Measurements from ENCODE around the gene MORN1.
"Not testable (repeated sequence)": the region's sequence is repeated elsewhere in the genome, so short reads cannot be mapped to it uniquely, and the experiment has no call there.

Gene MORN1

DNA sequence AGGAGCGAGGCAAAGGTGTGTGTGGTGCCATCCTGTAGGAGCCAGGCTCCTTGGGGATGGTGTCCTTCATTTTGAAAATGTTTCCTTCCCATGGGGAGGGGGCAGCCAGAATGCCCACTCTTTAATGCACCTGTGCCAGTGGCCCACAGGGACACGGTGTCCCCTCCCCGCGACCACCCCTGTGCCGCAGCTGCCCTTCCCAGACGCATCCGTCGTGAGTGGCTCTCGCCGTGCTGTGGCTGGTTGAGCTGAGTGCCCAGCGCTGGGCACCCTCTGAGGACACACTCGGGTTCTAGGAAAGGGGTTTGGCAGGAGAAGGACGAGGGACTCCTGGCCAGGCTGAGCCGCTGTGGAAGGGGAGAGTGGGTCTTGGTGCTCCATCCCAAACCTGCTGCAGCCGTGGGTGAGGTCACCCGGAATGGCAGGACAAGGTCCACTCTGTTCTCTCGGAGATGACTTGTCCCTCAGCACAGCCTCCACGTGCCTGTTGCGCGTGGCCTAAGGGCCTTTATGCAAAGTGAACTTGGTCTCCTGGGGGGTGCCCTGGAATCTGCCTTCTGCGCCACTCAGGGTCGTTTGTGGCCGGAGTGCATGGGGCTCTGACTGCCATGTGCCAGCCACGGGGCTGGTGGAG lies 88.9 kb downstream of the MORN1 start:
- DNase-seq: no peak

DNA sequence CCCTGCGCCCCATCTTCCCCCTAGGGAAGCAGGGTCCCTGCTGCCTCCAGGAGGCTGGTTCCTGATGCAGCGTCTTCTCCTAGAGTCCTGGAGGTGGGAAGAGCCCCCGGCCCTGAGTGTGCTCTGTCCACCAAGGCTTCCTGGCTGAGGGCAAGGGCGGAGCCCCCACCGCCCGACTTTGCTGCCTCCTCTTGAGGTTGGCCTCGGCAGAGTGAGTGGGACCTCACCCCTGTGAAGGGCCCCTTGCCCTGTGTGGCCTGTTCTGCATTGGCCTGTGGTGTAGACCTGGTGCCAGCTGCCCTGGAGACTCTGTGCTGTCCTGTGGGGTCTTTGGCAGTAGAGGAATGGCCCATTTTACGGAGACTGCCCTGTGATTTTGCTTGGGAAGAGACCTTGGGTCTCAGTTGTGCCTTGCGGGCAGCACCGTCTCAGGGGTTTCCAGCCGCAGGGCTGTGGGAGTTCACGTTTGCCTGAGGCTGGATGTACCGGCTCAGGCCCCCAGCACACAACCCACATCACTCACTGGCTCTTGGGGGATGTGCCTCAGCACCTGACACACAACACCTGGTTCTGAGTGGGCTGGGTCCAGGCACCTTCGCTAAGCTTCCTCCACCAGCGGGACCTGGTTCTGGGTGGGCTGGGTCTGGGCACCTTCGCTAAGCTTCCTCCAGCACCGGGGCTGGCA lies 89.6 kb downstream of the MORN1 start:
- peak; percentile 41 for DNase-seq

DNA sequence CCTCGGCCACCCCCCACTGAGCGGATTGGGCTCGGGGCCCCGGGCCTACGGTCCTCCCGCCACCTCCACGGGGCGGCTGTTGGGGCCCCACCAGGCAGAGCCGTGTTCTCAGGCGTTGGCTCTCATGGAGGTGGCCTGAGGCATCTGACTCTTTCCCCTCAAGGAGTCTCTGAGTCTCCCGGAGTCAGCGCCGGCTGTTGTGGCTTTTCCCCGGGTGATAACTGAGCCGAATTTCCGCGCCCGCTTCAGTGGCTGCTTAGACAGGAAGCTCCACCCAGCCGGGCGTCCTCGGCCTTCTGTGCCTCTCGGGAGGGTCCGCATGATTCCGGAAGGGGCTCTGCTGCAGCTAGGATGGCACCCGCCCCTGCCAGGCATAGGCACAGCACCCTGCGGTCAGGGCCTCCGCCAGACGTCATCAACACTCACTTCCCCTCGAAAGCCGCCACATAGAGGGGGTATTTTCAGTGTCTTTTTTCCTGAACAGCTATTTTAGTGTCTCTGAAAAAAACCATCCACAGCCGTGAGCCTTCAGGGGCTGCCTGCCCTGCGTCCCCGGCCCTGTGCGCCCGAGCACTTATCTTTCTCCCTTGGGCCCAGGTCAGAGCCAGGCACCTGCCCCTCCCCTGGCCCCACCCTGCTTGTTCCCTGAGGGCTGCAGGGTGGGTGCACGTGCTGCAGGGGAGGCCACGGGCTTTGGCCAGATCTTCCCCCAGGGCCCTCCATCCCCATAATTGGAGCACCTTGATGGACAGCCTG lies 90.3 kb downstream of the MORN1 start:
- DNase-seq: peak; percentile 91

DNA sequence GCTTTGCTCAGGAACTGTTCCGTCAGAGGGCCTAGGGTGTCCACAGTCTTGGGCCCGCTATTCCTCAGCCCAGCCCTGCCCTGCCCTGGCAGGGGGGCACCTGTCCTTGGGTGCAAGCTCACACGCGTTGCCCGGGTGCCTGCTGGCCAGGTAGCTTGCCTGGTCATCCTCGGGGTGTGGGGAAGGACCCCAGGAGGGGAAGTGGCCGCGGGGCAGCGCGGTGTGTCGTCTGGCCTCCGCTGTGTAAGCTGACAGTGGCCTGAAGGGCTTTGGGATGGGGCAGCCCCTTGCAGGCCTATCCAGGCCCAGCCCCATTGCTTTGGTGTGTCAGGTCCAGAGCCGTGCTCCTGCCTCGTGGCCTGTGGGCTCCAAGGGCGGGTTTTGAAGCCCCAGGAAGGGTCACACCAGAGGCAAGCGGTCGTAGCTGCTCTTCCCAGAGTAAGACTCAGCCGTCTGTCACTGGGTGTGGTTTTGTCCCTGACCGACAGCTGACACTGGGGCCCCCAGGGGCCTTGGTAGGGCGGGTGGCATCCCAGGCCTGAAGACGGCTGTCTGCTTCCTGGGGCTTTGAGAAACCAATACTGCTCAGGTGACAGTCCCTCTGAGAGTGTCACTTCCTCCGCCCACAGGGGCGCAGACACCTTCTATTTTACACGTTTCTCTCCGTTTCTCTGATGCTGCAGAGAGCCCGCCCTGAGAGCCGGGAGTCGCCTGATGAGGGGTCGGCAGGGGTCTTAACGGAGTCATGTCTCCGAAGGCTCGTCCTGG lies 91.2 kb downstream of the MORN1 start:
- peak; percentile 89 for DNase-seq

DNA sequence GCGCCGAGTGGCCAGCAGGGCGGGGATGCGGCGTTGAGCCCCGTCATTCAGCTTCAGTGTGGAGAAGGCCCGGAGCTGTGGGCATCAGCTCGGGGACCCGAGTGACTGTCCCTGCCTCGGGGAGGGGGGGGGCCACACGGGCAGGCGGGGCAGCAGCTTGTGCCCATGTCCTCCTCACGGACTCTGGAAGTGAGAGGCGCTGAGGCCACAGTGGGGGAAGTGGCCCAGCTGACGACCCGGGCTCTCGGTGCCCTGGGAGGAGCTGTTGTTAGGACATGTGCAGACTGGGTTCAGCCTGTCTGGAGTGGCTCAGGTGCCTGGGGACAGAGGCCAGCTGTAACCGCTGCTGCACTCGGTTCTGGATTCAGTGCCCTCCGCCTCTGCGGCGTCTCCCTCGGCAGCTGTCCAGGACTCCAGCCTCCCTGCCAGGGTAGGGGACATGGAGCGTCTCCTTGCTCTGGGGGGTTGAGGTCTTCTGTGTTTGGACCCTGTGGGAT lies 92.2 kb downstream of the MORN1 start:
- no peak for DNase-seq

DNA sequence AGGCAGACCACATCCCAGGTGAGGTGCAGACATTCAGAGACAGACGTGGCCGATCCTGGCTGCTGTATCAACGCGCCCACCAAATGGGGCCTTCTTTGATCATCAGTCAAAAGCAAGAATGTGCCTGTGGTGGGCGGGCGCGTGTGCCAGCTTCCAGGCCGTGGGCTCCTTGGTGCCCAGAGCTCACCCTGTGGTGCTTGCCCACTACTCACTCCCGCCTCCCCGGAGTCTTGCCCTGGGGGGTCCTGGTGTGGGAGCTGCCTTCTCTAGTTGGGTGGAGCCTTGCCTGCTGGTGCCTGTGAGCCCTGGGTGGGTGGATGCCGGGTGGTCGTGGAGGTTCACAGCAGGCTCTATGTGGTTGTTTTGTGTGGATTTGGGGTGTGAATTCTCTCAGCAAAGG lies 92.7 kb downstream of the MORN1 start:
- no peak for DNase-seq

DNA sequence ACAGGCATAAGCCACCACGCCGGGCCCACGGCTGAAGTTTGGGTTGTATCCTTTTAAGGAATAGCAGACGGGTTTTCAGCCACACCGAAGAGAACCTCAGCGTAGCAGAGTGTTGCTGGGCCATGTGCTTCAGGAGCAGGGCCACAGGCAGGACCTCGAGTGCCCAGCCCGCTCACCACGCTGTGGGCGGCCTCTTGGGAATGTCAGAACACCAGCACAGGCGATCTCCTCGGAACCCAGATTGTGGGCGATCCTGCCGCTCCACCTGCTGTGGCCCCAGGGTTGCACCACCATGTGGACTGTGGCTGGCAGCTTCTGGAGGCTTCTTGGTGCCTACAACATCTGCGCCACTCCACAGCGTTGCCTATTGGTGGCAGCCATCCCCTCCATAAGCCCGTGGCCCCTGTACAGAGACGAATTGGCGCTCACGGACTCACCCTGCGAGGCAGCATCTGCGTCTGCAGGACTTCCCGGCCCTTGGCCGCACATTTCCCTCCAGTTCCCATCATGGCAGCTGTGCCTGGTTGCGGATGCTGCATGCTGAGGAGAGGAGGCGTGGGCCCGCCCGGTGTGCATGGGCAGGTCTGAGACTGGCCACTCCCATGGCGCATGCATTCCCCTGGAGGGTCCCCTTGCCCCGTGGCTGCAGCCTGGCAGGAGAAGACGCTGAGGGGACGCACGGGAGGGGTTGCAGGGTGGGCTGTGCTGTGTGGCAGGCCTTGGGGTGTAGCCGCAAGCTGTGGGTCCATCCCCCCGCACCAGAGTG lies 93.9 kb downstream of the MORN1 start:
- DNase-seq: no peak

DNA sequence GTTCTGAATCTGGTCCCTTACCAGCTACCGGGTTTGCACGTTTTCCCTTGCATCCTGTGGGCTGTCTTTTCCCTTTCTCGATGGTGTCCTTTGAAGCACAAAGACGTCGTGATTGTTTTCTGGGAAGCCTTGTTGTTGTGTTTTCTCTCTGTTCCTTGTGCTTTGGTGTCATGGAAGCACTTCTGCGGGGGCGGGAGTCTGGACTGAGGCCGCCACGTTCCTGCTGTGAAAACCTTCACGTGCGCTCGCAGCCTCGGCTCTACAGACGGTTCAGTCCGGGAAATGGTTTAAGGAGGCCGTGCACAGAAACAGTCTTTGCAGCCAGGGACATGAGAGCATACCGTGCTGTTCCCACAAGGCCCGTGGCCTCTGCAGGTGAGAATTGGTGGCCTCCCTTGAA lies 94.7 kb downstream of the MORN1 start:
- DNase-seq: no peak

DNA sequence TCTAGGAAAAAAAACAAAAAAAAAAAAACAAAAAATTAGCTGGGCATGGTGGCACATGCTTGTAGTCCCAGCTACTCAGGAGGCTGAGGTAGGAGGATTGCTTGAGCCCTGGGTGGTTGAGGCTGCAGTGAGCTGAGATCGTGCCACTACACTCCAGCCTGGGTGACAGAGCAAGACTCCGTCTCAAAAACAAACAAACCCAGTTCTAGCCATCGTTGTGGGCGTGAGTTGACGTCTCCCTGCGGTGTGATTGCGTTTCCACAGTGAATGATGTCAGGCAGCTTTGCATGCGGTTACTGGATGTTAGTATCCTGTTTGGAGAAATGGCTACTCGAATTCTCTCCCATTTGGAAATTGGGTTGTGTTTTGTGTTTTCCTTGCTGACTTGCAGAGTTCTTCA lies 95.1 kb downstream of the MORN1 start:
- not testable (repeated sequence) for DNase-seq

DNA sequence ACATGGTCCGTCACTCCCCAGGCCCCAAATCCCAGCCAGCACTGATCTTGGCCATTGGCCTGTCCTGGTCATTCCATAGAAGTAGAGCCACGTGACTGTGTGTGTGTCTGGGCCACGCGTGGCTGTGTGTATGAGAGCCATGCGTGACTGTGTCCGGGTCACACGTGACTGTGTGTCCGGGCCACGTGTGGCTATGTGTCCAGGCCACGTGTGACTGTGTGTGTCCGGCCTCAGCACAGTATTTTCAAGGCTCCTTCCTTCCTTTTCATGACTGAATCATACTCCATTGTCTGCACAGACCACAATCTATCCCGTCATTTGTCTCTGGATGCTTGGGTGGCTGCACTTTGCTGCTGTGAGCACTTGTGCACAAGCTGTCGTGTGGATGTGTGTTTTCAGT lies 95.8 kb downstream of the MORN1 start:
- no peak for DNase-seq

DNA sequence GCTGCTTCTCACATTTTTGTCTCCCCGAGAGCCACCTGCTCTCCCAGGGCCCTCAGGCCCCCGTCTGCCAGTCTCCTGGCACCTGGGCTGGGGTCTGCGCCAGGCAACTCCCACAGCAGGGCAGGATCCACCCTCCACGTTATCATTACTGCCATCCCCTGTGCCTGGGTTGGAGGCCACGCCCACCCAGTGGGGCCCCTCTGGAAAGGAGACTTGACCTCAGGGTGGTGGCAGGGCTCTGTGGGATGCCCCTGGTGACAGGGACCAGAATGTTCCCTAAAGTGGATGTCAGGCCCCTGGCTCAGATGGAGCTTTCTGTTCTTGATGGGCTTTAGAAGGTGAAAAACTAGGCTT lies 96.7 kb downstream of the MORN1 start:
- DNase-seq: no peak

DNA sequence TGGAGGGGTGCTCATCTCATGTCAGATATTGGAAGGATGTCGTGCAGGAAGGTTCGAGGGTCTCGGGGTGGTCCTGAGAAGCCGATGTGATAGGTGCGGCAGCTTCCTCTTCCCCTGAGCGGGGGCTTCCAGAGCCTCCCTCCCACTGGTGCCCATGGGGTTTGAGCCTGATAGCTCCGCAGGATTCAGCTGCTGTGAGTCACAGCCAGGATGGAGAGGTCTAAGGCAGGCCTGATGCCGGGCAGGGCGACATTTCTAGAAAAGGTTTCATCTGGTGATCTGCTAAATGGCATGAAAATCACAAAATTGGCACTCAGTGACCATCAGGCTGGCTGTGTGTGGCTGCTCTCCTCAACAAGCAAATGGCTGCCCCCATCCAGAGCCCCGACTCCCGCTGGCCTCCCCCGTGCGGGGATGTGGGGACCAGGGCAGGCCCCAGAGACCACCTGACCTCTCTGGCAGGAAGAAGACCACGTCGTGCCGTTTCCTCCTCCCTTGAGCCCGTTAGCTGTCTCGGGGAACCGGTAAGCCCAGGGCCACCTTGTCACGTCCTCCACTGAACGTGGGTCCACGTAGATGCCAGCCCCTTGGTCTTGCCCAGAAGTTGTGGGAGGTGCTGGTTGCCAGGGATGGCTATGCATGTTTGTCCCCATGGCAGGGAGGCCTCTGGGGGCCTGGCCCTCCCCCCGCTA lies 97.2 kb downstream of the MORN1 start:
- DNase-seq: no peak

DNA sequence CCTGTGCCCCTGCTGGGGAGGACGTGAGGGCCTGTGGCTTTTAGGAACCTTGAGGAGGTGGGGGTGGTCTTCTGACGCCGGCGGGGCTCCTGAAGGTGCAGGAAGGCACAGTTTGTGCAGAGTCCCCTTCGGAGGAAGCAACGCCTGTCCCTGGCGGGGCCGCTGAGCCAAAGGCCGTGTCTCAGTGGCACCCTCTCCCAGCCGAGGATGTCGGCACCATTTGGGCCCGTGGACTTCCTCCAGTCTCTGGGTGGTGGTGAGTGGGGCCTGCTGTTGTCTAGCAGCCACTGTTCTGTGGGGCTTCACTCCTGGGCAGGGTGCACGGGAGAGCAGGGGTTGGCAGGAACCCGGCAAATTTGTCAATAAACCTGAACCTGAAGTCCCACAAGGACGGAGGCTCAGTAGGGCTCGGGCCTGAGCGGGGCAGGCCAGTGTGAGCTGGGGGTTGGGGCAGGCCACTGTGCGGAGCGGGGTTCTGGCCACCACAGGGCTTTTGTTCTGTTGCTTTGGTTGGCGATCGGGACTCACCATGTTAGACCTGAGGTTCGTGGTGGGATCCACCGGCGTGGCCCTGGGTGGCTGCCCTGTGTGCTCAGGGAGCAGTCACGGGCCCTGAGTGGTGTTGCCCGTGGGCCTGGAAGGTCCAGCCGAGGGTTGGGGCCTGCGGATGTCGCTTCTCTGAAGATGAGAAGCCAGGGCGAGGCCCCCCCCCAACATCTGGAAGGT lies 98.5 kb downstream of the MORN1 start:
- DNase-seq: no peak

DNA sequence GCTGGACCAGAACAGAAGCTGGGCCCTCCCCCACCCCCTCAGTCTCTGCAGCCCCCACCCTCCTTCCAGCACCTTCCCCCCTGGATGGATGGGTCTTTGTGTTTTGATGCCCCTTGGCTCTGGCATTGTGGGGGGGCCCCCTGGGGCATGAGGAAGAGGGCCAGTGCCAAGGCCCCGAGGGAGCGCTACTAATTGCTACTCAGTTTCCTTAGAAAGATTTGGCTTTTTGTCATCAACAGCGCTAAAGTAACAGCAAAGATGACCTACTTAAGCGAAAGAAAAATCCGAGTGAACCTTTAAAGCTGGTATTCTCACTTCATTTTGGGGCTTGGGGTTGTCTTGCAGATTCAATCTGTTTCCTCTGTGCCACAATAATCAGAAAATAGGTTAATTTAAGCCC lies 99.8 kb downstream of the MORN1 start:
- DNase-seq: no peak

DNA sequence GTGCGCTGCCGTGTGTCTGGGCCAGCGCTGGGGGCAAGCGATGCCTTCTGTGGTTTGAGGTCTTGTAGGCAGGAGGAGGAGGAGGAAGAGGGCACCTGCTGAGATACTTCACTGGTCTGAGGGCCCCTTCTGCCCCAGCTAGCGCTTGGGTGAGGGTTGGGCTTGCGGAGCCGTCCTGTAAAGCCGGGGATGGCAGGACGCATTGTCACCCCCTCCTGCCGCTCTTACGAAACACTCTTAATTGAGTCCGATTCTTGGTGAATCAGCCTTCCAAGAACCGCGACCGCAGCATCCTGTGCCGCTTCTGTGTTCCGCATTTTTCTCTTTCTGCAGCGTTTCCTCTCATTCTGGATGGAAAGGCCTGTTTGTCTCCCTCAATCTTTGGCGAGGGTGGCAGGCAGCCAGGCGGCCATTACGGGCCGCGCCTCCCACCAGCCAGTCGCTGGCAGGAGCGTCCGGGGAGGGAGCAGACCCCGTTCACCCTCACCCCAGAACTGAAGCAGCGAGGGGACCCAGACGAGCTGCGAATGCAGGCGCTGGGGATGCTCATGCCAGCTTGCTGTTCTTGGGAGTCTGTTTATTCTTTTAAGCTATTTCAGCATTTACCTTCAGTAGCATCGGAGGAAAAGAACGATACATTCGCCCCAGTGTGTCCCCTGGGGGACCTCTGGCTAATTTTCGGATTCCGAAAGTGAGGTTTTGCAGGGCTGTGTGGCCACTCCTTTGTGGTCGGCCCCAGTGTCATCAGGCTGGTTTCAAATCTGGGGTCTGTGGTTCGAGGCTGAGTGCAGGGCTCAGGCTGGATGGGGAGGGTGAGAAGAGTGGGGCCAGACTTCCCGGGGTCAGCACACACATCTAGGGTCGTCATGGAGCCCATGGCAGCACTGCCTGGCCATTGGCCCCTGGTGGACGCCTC lies 100.5 kb downstream of the MORN1 start:
- DNase-seq: peak; percentile 90

DNA sequence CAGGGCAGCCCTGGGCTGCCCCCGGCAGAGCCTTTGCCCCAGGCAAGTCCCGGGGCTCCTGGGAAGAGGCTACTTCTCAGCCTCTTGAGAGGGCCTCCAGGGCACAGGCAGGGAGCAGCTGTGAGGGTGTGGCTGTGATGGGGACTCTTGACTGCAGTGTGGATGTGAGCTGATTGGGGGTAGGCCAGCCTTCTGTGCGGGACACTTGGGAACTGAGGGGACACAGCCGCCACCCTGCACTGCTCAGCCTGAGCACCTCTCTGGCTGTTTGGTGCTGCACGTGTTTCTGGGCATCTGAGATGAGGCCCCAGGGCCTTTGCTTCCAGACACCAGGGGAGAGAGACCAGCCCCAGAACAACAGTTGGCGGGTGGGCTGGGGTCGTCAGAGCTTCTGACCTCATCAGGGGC lies 101.2 kb downstream of the MORN1 start:
- peak; percentile 55 for DNase-seq

DNA sequence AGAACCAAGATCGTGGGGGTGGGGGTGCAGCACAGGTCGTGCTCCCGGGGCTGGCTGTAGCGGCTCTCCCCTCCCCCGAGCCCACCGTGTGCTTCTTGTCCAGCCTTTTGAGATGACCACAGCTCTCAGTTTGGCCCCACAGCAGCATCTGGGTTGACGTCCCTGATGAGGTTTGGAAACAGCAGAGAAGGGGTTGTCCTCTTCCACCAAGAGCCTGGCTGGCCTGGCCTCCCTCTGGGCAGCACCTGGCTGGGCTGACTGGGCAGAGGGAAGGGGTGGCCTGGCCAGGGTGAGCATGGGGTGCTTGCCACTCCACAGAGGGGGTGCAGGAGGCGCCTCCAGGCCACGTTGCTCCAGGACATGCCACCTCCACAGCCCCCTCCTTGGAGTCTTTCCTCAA lies 101.7 kb downstream of the MORN1 start:
- DNase-seq: no peak

DNA sequence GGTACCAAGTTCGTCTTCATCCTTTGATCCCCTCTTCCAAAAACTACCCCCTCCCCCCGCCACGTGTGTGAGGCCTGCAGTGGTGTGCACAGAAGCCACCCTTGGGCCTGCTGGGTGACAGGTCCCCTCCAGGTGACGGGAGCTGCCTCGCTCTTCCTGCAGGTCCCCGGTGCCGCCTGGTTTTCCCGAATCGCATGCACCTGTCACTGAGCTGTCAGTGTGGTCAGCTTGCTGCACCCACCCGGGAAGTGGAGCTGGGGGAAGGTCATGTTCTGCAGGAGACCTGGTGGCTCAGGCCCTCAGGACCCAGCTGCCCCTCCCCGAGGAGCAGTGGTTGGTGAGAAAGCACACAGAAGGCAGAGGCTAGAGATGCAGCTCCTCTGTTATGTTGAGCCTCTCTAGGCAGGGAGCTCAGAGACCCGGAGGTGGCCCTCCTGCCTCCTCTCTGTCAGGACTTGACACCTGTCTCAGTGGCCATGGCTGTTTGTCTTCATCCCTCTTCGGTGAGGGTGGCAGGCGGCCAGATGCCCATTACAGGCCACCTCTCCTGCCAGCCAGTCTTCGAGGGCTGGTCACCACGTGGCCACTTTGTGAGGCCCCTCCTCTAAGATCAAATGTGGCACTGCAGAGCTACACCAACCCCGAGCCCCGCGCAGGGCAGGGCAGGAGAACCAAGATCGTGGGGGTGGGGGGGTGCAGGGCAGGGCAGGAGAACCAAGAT lies 102.4 kb downstream of the MORN1 start:
- DNase-seq: no peak

DNA sequence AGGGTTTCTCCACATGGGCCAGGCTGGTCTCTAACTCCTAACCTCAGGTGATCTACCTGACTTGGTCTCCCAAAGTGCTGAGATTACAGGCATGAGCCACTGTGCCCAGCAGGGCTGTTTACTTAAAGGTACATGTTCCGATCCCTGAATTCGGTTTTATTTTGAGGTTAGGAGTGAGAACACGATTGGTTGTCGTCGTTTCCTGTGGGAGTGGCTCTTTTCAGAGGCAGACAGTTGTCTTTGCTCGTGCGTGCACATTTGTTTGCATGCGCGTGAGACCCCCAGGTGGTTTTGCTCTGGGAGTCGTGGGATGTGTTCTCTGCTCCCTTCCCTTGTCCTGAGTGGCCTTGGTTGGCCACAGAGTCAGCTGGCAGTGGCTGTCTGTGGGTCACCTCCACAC lies 103.0 kb downstream of the MORN1 start:
- DNase-seq: no peak

Measured in stimulated activated CD8-positive, alpha-beta memory T cell treated with anti-CD3 and anti-CD28 coated beads, Interleukin-4, amount 100 ng/mL, for 48 hours (primary cell).